ENCODE data around the gene NCAPH2. TPM values are rescaled to one million over a fixed set of nuclear protein-coding genes. Genes with fewer than 3 reads are reported as not detected.

NCAPH2 gene
- total and polyA plus RNA-seq, 2 of the 13 experiments (the other 11 are each of a cell fraction or from before 2014, with no cell fraction given) = 28.1 to 64.4 TPM

- TF ChIP-seq DMTF1 (CRISPR knock-in tag; IDR thresholded peaks at IDR 0.05) = no peak
- TF ChIP-seq FOXC1 (CRISPR knock-in tag; IDR thresholded peaks at IDR 0.05; ENCODE audit: borderline replicate concordance) = no peak
- peak; percentile 56; the same call in 1 of the 2 replicates for TF ChIP-seq THAP9 (CRISPR knock-in tag; IDR thresholded peaks at IDR 0.05; ENCODE audit: borderline replicate concordance)
- TF ChIP-seq EZH2 (conservative IDR thresholded peaks at IDR 0.05; ENCODE audit: low read depth, low read length) = no peak
- no peak for TF ChIP-seq KMT2B (CRISPR knock-in tag; IDR thresholded peaks at IDR 0.05)
- TF ChIP-seq RAD21 (CRISPR knock-in tag; IDR thresholded peaks at IDR 0.05) = no peak
- no peak for TF ChIP-seq ZNF33B (CRISPR knock-in tag; IDR thresholded peaks at IDR 0.05)
- TF ChIP-seq HNRNPUL1 (IDR thresholded peaks at IDR 0.05; ENCODE audit: low read depth, low read length) = no peak
- TF ChIP-seq ADNP (CRISPR knock-in tag; IDR thresholded peaks at IDR 0.05) = no peak
- TF ChIP-seq SP5 (CRISPR knock-in tag; IDR thresholded peaks at IDR 0.05; ENCODE audit: borderline replicate concordance, low read depth) = no peak; the same call in 1 of the 2 replicates
- no peak for TF ChIP-seq HCFC1 (IDR thresholded peaks at IDR 0.05; ENCODE audit: low read depth, low read length)
- TF ChIP-seq ZNF414 (CRISPR knock-in tag; IDR thresholded peaks at IDR 0.05) = no peak
- TF ChIP-seq NR2F2 (IDR thresholded peaks at IDR 0.05; ENCODE audit: borderline replicate concordance, low read depth) = no peak; the same call in 1 of the 2 replicates
- no peak; the same call in 1 of the 2 replicates for TF ChIP-seq ELF3 (CRISPR knock-in tag; IDR thresholded peaks at IDR 0.05)
- TF ChIP-seq KDM5B (CRISPR knock-in tag; IDR thresholded peaks at IDR 0.05; ENCODE audit: borderline replicate concordance) = no peak; the same call in none of the 2 replicates
- no peak for TF ChIP-seq THAP7 (CRISPR knock-in tag; IDR thresholded peaks at IDR 0.05)
- TF ChIP-seq ZSCAN22 (CRISPR knock-in tag; IDR thresholded peaks at IDR 0.05) = no peak
- no peak for TF ChIP-seq ZSCAN29 (CRISPR knock-in tag; conservative IDR thresholded peaks at IDR 0.05)
- TF ChIP-seq ZNF510 (CRISPR knock-in tag; IDR thresholded peaks at IDR 0.05; ENCODE audit: low read depth) = 0 out of 2 replicates have a peak, but pooled peaks have one; percentile 77
- no peak for TF ChIP-seq ZNF598 (CRISPR knock-in tag; IDR thresholded peaks at IDR 0.05; ENCODE audit: borderline replicate concordance)
- TF ChIP-seq ZNF24 (IDR thresholded peaks at IDR 0.05) = no peak
- peak; percentile 40; the same call in 1 of the 2 replicates for TF ChIP-seq ZNF12 (CRISPR knock-in tag; IDR thresholded peaks at IDR 0.05)
- no peak for TF ChIP-seq JARID2 (CRISPR knock-in tag; IDR thresholded peaks at IDR 0.05; ENCODE audit: insufficient replicate concordance)
- TF ChIP-seq ZNF44 (CRISPR knock-in tag; IDR thresholded peaks at IDR 0.05) = no peak
- no peak for TF ChIP-seq ZNF772 (CRISPR knock-in tag; IDR thresholded peaks at IDR 0.05)
Measured at GRCh38 chr22:50529897-50530579, 22.0 kb downstream of the NCAPH2 start, which contains the start of gene TYMP (continued).

Data from HepG2 (cell line).